Measurements from ENCODE around the gene ZNF174. TPM values are rescaled to one million over a fixed set of nuclear protein-coding genes. Genes with fewer than 3 reads are reported as not detected.

The ZNF174 gene
- total RNA-seq, 1 donor from 2014 or later, result 9.0 TPM

DNA sequence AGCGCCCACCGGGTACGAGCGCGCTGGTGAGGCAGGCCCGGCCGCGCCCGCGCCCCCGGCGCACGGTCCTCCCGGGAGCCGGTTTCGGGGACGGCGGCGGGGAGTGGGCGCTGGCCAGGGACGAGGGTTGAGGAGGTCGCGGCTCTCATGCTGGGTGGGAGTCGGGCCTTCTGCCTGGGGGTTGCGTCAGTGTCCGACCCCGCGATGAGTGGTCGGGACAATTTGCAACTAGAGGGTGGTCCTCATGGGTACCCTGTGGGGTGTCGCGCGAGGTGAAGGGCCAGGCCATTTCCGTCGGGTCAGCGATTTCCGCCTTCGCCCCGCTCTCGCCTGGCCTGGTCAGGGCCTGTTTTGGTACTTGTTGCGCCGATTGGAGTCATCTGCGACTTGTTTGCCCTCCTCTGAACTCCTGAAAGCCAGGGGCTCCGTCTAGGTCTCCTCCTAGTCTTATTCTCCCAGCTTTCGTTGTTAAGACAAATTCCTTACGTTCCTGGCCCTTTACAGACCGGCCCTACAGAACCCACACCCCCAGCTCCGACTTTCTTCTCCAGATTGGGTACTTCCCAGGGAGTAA, 57.4 kb downstream of the ZNF174 start:
- Histone ChIP-seq H3K36me3 (no peaks in the 10 kb centered on the region), H3K27me3 (ENCODE audit: low read depth) (no peaks in the 10 kb centered on the region), H3K4me1 (peaks cover 65% of the 10 kb centered on the region), H3K27ac (peak overlapping the region; percentile 99), H3K4me3 (peak overlapping the region; percentile 89), H3K9me3 (no peaks in the 10 kb centered on the region)
- peak in 1 of 2 donors; percentile 13 for ATAC-seq
- no peak for DNase-seq
- intact Hi-C loops (cut with DNase I), result no loop called here
- TF ChIP-seq, protein P1, sequence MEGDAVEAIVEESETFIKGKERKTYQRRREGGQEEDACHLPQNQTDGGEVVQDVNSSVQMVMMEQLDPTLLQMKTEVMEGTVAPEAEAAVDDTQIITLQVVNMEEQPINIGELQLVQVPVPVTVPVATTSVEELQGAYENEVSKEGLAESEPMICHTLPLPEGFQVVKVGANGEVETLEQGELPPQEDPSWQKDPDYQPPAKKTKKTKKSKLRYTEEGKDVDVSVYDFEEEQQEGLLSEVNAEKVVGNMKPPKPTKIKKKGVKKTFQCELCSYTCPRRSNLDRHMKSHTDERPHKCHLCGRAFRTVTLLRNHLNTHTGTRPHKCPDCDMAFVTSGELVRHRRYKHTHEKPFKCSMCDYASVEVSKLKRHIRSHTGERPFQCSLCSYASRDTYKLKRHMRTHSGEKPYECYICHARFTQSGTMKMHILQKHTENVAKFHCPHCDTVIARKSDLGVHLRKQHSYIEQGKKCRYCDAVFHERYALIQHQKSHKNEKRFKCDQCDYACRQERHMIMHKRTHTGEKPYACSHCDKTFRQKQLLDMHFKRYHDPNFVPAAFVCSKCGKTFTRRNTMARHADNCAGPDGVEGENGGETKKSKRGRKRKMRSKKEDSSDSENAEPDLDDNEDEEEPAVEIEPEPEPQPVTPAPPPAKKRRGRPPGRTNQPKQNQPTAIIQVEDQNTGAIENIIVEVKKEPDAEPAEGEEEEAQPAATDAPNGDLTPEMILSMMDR (IDR thresholded peaks at IDR 0.05), result no peak

DNA sequence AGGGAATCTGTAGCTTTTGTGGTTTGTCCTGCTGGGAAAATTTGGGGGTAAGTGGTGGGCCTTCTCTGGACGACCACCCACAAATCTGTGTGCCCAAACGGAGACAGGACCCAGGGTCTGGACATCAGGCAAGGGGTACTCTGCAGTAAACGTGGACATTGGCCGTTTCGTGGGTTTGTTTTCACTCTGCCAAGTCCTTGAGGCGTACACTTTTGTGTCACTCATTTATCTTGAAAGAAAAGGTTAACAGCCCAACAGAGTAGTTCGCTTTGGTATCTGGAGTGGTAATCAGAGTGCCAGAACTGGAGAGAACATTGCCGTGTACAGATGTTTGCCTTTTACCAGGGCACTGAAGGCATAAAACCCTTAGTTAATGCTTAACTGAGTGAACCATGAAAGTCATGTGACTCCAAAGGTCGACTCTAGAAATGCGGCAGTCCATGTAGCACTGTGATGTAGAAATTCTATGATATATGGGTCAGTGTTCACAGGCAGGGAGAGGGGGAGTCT, 57.9 kb downstream of the ZNF174 start:
- no peak for DNase-seq
- Histone ChIP-seq H3K27me3 (ENCODE audit: low read depth) (no peaks in the 10 kb centered on the region), H3K36me3 (no peaks in the 10 kb centered on the region), H3K4me3 (peak overlapping the region; percentile 89), H3K9me3 (no peaks in the 10 kb centered on the region), H3K4me1 (peaks cover 65% of the 10 kb centered on the region), H3K27ac (peak overlapping the region; percentile 99)
- peak; percentile 46 to 65 for ATAC-seq
- intact Hi-C loops (cut with DNase I), result no loop called here
- TF ChIP-seq, protein P1 (IDR thresholded peaks at IDR 0.05), result no peak

Other genes with a start within 250 kb of the ZNF174 start
- gene OR1F1, start 213.0 kb upstream of the ZNF174 start, total RNA-seq, result not detected
- gene ZNF200, start 166.1 kb upstream of the ZNF174 start, total RNA-seq, result 12.0 TPM
- gene MEFV, start 144.6 kb upstream of the ZNF174 start, total RNA-seq, result 13.5 TPM
- gene ZNF263, start 117.7 kb upstream of the ZNF174 start, total RNA-seq, result 23.2 TPM
- gene TIGD7, start 95.8 kb upstream of the ZNF174 start, total RNA-seq, result 5.3 TPM
- gene ZNF75A, start 95.7 kb upstream of the ZNF174 start, total RNA-seq, result 32.4 TPM
- gene OR2C1, start 45.3 kb upstream of the ZNF174 start, total RNA-seq, result not detected
- 12.7 TPM for gene ZSCAN32, start 211 bp upstream of the ZNF174 start, total RNA-seq
- gene ZNF597, start 42.3 kb downstream of the ZNF174 start, total RNA-seq, result 4.4 TPM
- gene NAA60, start 42.5 kb downstream of the ZNF174 start, total RNA-seq, result 56.3 TPM
- gene C16orf90, start 94.3 kb downstream of the ZNF174 start, total RNA-seq, result not detected
- gene CLUAP1, start 99.8 kb downstream of the ZNF174 start, total RNA-seq, result 30.3 TPM
- 3.9 TPM for gene NLRC3, start 176.2 kb downstream of the ZNF174 start, total RNA-seq
- gene SLX4, start 210.4 kb downstream of the ZNF174 start, total RNA-seq, result 5.7 TPM